HepG2 (cell line): Measurements from ENCODE around the gene SCMH1. TPM values are rescaled to one million over a fixed set of nuclear protein-coding genes. Genes with fewer than 3 reads are reported as not detected.

ENCODE experiments used
- ATAC-seq: fragments of 200-7000 bp; cut with Tn5 transposase; 3 replicates; pipeline ENCODE4 v1.9.1; 2020; ENCODE audit warnings: mild to moderate bottlenecking, moderate library complexity
- BruUV-seq: library from RNA; stranded (reverse); fragments of 400-500 nt; replicated peaks from 2 replicates; lab custom pipeline; 2021; lab: Mats Ljungman, UMichigan
- CTCF ChIA-PET: fragments of 300-600 bp; formaldehyde crosslinking; extraction: SDS; loops from one replicate; lab custom pipeline; 2021; ENCODE audit warnings: low total read pairs, inconsistent platforms, low intra/inter-chr PET ratio; lab: Yijun Ruan, JAX
- POLR2A ChIA-PET: fragments of 350-600 bp; sonication (Branson Sonifier 250); formaldehyde crosslinking; loops from one replicate; lab custom pipeline; 2020; ENCODE audit warnings: antibody characterized with exemption, inconsistent platforms; lab: Yijun Ruan, JAX
- DNase-seq: peaks from one replicate; pipeline ENCODE4 v3.0.0-alpha.2; 2015; ENCODE audit warnings: low spot score
- FAIRE-seq: peaks from 3 replicates; lab custom pipeline; 2011; peaks lifted over from hg19 to GRCh38; lab: Jason Lieb, UNC
- H2AFZ ChIP-seq: one replicate; pipeline ENCODE4 v1.6.1; 2011; ENCODE audit warnings: low read length, inconsistent platforms
- H3K27ac ChIP-seq: fragments of 300-600 bp; 3 replicates; pipeline ENCODE4 v1.8.0; 2011; ENCODE audit warnings: mixed run types, mild to moderate bottlenecking, mixed read lengths, low read length, inconsistent platforms; ENCODE audit not compliant: insufficient read depth; ENCODE audit errors: extremely low read length
- H3K27me3 ChIP-seq, 2 experiments: fragments of 200-600 bp in 1 of 2; 2 replicates in 1 of 2; 3 replicates in 1 of 2; pipeline versions ENCODE4 v1.6.0 to v1.8.0; 2011; ENCODE audit warnings: low read length in 2 of 2, mild to moderate bottlenecking in 2 of 2, moderate library complexity in 2 of 2, inconsistent platforms in 1 of 2; ENCODE audit not compliant: insufficient read depth in 2 of 2, control insufficient read depth in 1 of 2
- H3K36me3 ChIP-seq, 2 experiments: fragments of 200-600 bp in 1 of 2; replicated peaks in 1 of 2; 2 replicates in 1 of 2; 3 replicates in 1 of 2; pipeline versions ENCODE4 v1.5.1 to v1.8.0; 2011; ENCODE audit warnings: low read length in 2 of 2, inconsistent platforms in 1 of 2; ENCODE audit not compliant: insufficient read depth in 2 of 2, control insufficient read depth in 1 of 2
- H3K4me1 ChIP-seq: 2 replicates; pipeline ENCODE4 v1.5.1; 2012; ENCODE audit warnings: low read length, inconsistent platforms; ENCODE audit not compliant: insufficient read depth
- H3K4me2 ChIP-seq: 2 replicates; pipeline ENCODE4 v1.6.0; 2011; ENCODE audit warnings: low read depth, low read length, inconsistent platforms
- H3K4me3 ChIP-seq, 3 experiments: fragments of 200-600 bp in 1 of 3; sonication (generic), shearing (Covaris generic) in 1 of 3; replicated peaks in 1 of 3; 2 replicates each; pipeline ENCODE4 v1.5.1; 2011 to 2016; ENCODE audit warnings: low read length in 3 of 3, inconsistent platforms in 2 of 3, low read depth in 2 of 3, mild to moderate bottlenecking in 2 of 3, control low read depth in 1 of 3, mixed read lengths in 1 of 3; ENCODE audit not compliant: insufficient read depth in 1 of 3
- H3K79me2 ChIP-seq: one replicate; pipeline ENCODE4 v1.6.1; 2011; ENCODE audit warnings: low read length, inconsistent platforms; ENCODE audit not compliant: insufficient read depth
- H3K9ac ChIP-seq: 2 replicates; pipeline ENCODE4 v1.6.0; 2011; ENCODE audit warnings: mild to moderate bottlenecking, low read depth, low read length, inconsistent platforms; ENCODE audit not compliant: insufficient read depth
- H3K9me3 ChIP-seq: 2 replicates; pipeline ENCODE4 v1.5.1; 2012; ENCODE audit warnings: mild to moderate bottlenecking, low read length
- H4K20me1 ChIP-seq: 2 replicates; pipeline ENCODE4 v1.6.0; 2011; ENCODE audit warnings: inconsistent platforms, mild to moderate bottlenecking, low read length, moderate library complexity; ENCODE audit not compliant: insufficient read depth
- CHD2 ChIP-seq: IDR thresholded peaks from 2 replicates; pipeline ENCODE4 v1.6.1; 2011; ENCODE audit warnings: low read depth, low read length, improper control_type of control experiment
- ERF ChIP-seq: IDR thresholded peaks from 2 replicates; pipeline ENCODE4 v1.6.1; 2018; ENCODE audit warnings: missing biosample characterization, missing genetic modification reagents
- NFE2 ChIP-seq: sonication (generic); formaldehyde crosslinking; IDR thresholded peaks from 2 replicates; pipeline ENCODE4 v1.4.0; 2020; ENCODE audit warnings: missing genetic modification reagents
- SP140L ChIP-seq: sonication (generic); formaldehyde crosslinking; IDR thresholded peaks from 2 replicates; pipeline ENCODE4 v1.4.0; 2020; ENCODE audit warnings: missing genetic modification reagents, borderline replicate concordance
- TRAFD1 ChIP-seq: sonication (generic); formaldehyde crosslinking; IDR thresholded peaks from 2 replicates; pipeline ENCODE4 v1.5.1; 2020; ENCODE audit warnings: missing genetic modification reagents, mild to moderate bottlenecking, borderline replicate concordance
- ZBTB7B ChIP-seq: sonication (generic); formaldehyde crosslinking; IDR thresholded peaks from 2 replicates; pipeline ENCODE4 v1.4.0; 2020; ENCODE audit warnings: missing genetic modification reagents
- ZC3H4 ChIP-seq: sonication (generic); formaldehyde crosslinking; IDR thresholded peaks from 2 replicates; pipeline ENCODE4 v1.4.0; 2020; ENCODE audit warnings: missing genetic modification reagents, borderline replicate concordance
- ZNF20 ChIP-seq: sonication (generic); formaldehyde crosslinking; IDR thresholded peaks from 2 replicates; pipeline ENCODE4 v1.4.0; 2020; ENCODE audit warnings: mild to moderate bottlenecking, moderate library complexity, missing genetic modification reagents
- ZNF549 ChIP-seq: sonication (generic); formaldehyde crosslinking; IDR thresholded peaks from 2 replicates; pipeline ENCODE4 v1.5.0; 2020; ENCODE audit warnings: missing genetic modification reagents
- ZNF598 ChIP-seq: sonication (generic); formaldehyde crosslinking; IDR thresholded peaks from 2 replicates; pipeline ENCODE4 v1.5.1; 2020; ENCODE audit warnings: mild to moderate bottlenecking, missing genetic modification reagents, borderline replicate concordance
- WGBS: methylation state at CpG from one replicate; pipeline ENCODE4 v1.1.6; 2017; ENCODE audit warnings: low lambda C conversion rate; 5-methylcytosine and 5-hydroxymethylcytosine counted together
- in situ Hi-C: cut with HindIII; loops from 2 replicates; pipeline ENCODE4 v1.10.0; 2017; ENCODE audit warnings: low pct_unique_long_range_greater_than_20kb; ENCODE audit not compliant: extremely low pct_ligation_motif_present
- intact Hi-C: fragments of 100-400 bp; cut with micrococcal nuclease; formaldehyde crosslinking; loops from one replicate; pipeline ENCODE4 v1.10.0; 2022; ENCODE audit not compliant: unreplicated experiment
- polyA plus RNA-seq, 8 experiments: library from polyadenylated mRNA; depleted of rRNA in 3 of 8; stranded (reverse) in 7 of 8; unstranded in 1 of 8; fragments of >200 nt; fragmentation: Illumina TruSeq in 4 of 8; extraction: Trizol in 4 of 8; gene quantifications; 2 replicates each; pipeline versions ENCODE4 v1.2.1 to v1.2.3, GENCODE V29; 2011 to 2016; ENCODE audit warnings: low read depth in 4 of 8, missing spikeins in 1 of 8, mixed read lengths in 1 of 8; ENCODE audit not compliant: insufficient read depth in 1 of 8
- total RNA-seq, 5 experiments: library from RNA; depleted of rRNA; stranded (reverse); fragments of >200 nt; fragmentation: Illumina TruSeq; extraction: Trizol; gene quantifications; 2 replicates each; pipeline ENCODE4 v1.2.3, GENCODE V29; 2016; ENCODE audit warnings: low read depth in 1 of 5
- TF ChIP-seq, protein P1 (sequence below): IDR thresholded peaks from 2 replicates; pipeline ENCODE4 v1.4.0; 2020; ENCODE audit warnings: mild to moderate bottlenecking, missing genetic modification reagents
- TF ChIP-seq, protein P2 (sequence below): sonication (generic); formaldehyde crosslinking; IDR thresholded peaks from 2 replicates; pipeline ENCODE4 v1.4.0; 2020; ENCODE audit warnings: missing genetic modification reagents, low read depth, mild to moderate bottlenecking, borderline replicate concordance

Gene SCMH1
- total and polyA plus RNA-seq, 2 of the 13 experiments (the other 11 are each of a cell fraction or from before 2014, with no cell fraction given): 41.8 to 52.6 TPM

GRCh38 chr1:41003640-41004220, 238.4 kb downstream of the SCMH1 start (continued):
- no peak for TF ChIP-seq CHD2
- no peak for TF ChIP-seq SP140L (CRISPR knock-in tag)
- TF ChIP-seq, protein P1, sequence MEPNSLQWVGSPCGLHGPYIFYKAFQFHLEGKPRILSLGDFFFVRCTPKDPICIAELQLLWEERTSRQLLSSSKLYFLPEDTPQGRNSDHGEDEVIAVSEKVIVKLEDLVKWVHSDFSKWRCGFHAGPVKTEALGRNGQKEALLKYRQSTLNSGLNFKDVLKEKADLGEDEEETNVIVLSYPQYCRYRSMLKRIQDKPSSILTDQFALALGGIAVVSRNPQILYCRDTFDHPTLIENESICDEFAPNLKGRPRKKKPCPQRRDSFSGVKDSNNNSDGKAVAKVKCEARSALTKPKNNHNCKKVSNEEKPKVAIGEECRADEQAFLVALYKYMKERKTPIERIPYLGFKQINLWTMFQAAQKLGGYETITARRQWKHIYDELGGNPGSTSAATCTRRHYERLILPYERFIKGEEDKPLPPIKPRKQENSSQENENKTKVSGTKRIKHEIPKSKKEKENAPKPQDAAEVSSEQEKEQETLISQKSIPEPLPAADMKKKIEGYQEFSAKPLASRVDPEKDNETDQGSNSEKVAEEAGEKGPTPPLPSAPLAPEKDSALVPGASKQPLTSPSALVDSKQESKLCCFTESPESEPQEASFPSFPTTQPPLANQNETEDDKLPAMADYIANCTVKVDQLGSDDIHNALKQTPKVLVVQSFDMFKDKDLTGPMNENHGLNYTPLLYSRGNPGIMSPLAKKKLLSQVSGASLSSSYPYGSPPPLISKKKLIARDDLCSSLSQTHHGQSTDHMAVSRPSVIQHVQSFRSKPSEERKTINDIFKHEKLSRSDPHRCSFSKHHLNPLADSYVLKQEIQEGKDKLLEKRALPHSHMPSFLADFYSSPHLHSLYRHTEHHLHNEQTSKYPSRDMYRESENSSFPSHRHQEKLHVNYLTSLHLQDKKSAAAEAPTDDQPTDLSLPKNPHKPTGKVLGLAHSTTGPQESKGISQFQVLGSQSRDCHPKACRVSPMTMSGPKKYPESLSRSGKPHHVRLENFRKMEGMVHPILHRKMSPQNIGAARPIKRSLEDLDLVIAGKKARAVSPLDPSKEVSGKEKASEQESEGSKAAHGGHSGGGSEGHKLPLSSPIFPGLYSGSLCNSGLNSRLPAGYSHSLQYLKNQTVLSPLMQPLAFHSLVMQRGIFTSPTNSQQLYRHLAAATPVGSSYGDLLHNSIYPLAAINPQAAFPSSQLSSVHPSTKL (CRISPR knock-in tag): peak; percentile 50

DNA sequence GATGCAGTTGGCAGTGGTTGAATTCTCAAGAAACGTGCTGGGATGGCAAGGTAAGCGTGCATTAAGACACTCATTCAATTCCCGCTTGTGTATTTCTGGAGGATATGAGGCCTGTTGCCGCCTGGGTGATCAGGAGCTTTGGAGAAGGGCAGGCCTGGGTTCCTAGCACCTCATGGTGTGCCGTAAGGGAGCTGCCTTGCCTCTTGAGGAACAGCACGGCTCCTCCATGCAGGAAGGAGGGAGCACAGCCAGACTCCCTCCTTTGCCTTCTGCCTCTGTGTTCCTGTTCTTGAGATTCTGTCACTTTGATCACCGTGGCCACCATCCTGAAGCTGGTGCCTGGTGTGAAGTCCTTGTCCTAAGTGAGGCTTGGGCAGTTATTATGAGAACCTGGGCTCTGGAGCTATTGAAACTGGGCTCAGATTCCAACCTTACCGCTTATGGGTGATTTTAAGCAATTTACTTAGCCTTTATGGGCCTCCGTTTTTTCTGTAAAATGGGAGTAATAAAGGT, 238.9 kb downstream of the SCMH1 start:
- intact Hi-C loops: loop anchor here (1.0 kb wide), 2 partner anchors 51 to 155 kb away; no protein-coding TSS in a partner anchor
- Histone ChIP-seq H2AFZ (no peak overlapping the region), H3K4me2 (no peak overlapping the region), H3K9me3 (no peaks in the 10 kb centered on the region), H4K20me1 (no peaks in the 10 kb centered on the region), H3K4me1 (peaks cover 7% of the 10 kb centered on the region; the same call in 1 of the 2 replicates), H3K36me3 (peaks cover 40 to 91% of the 10 kb centered on the region in 2 experiments), H3K27ac (no peak overlapping the region), H3K27me3 (no peaks in the 10 kb centered on the region), H3K4me3 (no peak overlapping the region), H3K9ac (no peak overlapping the region), H3K79me2 (no peaks in the 10 kb centered on the region)
- in situ Hi-C loops: no loop called here
- WGBS: 98% methylated on average over 7 of the region's 9 CpGs
- ChIA-PET POLR2A (interaction anchor here (0.9 to 1.2 kb wide), 2 partner anchors 23 to 141 kb away, joined by 3 to 4 read pairs; partner anchors contain the start of genes CITED4 and CTPS1), CTCF (interaction anchor here (1.2 kb wide), 1 partner anchor 155 kb away, joined by 3 read pairs; no protein-coding TSS in a partner anchor)
- no peak for DNase-seq
- no TSS peak for BruUV-seq
- no peak for FAIRE-seq
- ATAC-seq: no peak
- TF ChIP-seq ZBTB7B (CRISPR knock-in tag): no peak
- no peak for TF ChIP-seq ZC3H4
- no peak for TF ChIP-seq ZNF549 (CRISPR knock-in tag)
- no peak for TF ChIP-seq ZNF598 (CRISPR knock-in tag)
- no peak for TF ChIP-seq TRAFD1
- TF ChIP-seq, protein P2, sequence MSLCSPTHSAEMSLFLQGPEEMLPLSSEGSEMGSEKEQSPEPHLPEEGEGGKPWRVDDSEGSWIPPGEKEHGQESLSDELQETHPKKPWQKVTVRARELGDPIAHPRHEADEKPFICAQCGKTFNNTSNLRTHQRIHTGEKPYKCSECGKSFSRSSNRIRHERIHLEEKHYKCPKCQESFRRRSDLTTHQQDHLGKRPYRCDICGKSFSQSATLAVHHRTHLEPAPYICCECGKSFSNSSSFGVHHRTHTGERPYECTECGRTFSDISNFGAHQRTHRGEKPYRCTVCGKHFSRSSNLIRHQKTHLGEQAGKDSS: no peak
- no peak for TF ChIP-seq ERF (CRISPR knock-in tag)
- TF ChIP-seq NFE2 (CRISPR knock-in tag): no peak
- no peak for TF ChIP-seq ZNF20
